PC-3 (cell line): ENCODE data around the gene GLYAT.

Source experiments
- CTCF ChIP-seq: fragments of 300-600 bp; sonication (generic); conservative IDR thresholded peaks from 2 replicates; pipeline ENCODE4 v1.5.1; 2017; ENCODE audit warnings: antibody characterized with exemption, low read depth, mild to moderate bottlenecking, low read length
- EZH2 ChIP-seq: fragments of 300-600 bp; sonication (generic); IDR thresholded peaks from one replicate; pipeline ENCODE4 v1.6.1; 2017; ENCODE audit warnings: antibody characterized with exemption, mild to moderate bottlenecking, low read length; ENCODE audit not compliant: unreplicated experiment

GRCh38 chr11:58757439-58757838 is 25.7 kb upstream of the GLYAT start:
- TF ChIP-seq EZH2 (no peak), CTCF (no peak)
